Femur (tissue), 1 donor: ENCODE measurements around the gene IGF1R.
A peak's percentile ranks its signal among the peaks of the same experiment; 100 is the strongest.

Experiments
- DNase-seq: peaks from one replicate; pipeline ENCODE4 v3.0.0-alpha.2; 2017

IGF1R gene

GRCh38 chr15:98676586-98677270, 28.4 kb downstream of the IGF1R start:
- DNase-seq: no peak

DNA sequence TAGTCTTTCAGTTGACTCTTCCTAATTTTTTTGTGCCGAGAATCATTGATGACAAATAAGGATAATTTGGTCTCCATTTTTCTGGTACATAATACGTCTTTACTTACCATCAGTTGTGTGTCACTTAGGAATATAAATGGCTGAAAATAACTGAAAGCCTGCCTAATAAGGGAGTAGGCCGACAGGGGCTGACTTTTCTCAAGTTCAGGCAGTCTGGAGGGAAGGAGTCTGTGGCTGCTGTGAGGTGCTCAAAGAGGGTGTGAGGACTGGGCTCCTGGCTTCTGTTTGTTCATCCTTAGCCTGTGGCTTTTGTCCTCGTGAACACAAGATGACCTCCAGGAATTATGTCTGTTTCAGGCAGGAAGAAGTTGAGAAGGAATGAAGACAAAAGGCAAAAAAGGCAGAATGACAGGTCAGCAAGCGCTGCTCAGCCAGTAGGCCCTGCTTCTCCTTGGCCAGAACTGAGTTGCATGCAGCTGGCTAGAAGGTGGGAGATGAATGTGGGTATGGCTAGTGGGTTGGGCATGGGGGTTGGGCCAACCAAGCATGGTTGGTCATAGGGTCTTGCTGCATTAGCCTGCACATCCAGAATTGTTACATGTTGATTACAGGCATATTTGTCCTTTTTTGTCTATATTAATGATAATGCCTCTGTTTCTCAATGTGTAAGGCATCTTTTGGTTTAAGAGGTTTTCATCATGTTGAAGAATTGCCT, 29.2 kb downstream of the IGF1R start:
- DNase-seq: no peak

DNA sequence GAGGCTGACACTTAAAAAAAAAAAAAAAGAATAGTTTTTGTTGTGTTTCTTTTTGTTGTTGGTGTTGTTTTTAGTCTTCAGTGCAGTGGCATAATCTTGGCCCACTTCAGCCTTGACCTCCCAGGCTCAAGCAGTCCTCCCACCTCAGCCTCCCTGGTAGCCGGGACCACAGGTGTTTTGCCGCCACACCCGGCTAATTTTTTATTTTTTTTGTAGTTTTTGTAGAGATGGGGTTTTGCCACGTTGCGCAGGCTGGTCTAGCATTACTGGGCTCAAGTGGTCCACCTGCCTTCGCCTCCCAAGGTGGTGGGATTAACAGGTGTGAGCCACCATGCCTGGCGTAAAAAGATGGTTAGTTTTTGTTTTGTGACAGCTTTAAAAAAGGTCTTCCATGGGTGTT, 30.1 kb downstream of the IGF1R start:
- DNase-seq: no peak

- no peak for DNase-seq
Measured at GRCh38 chr15:98681061-98681460, 32.7 kb downstream of the IGF1R start.

- no peak for DNase-seq
Measured at GRCh38 chr15:98682992-98683701, 34.8 kb downstream of the IGF1R start.

- no peak for DNase-seq
Measured at GRCh38 chr15:98683831-98684230, 35.5 kb downstream of the IGF1R start.

DNA sequence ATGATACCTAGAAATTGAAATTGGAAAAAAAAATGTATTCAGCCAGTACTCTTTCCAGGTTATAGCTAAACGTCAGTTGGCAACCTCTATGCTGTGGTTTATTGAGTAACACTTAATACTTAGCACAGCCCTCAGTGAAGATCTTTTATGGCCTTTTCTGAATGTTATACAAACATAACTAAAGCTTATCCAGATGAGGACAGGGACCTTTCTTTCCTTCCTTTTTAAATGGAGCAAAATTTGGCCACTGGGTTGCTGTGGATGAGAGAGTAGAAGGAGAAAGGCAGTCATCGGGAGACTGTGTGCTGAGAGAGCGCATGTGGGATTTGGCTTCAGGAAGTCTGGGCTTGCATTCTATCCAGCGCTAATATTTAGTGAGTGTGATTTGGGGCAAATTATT, 36.1 kb downstream of the IGF1R start:
- peak; percentile 35 for DNase-seq

GRCh38 chr15:98684995-98685525, 36.7 kb downstream of the IGF1R start:
- DNase-seq: no peak

GRCh38 chr15:98686983-98687382, 38.6 kb downstream of the IGF1R start:
- DNase-seq: no peak

DNA sequence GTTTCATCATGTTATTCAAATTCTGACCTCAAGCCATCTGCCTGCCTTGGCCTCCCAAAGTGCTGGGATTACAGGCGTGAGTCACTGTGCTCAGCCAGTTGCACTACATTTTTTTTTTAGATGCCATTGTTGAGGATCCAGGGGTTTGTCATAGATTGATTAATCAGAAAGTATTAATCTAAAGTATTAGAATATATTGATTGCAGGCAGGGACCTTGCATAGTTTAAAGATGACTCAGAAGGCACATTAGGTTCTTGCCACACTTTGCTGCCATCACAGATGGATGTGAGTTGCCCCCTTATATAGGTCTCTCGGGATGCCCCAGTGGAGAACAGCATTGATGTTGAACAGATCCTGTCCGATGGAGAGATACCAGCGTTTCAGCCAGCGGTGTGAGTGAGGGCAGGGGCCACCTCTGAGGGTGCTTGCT, 41.1 kb downstream of the IGF1R start:
- DNase-seq: no peak

GRCh38 chr15:98690272-98690950, 42.1 kb downstream of the IGF1R start:
- DNase-seq: no peak

- DNase-seq: no peak
Measured at GRCh38 chr15:98692213-98692612, 43.9 kb downstream of the IGF1R start.

DNA sequence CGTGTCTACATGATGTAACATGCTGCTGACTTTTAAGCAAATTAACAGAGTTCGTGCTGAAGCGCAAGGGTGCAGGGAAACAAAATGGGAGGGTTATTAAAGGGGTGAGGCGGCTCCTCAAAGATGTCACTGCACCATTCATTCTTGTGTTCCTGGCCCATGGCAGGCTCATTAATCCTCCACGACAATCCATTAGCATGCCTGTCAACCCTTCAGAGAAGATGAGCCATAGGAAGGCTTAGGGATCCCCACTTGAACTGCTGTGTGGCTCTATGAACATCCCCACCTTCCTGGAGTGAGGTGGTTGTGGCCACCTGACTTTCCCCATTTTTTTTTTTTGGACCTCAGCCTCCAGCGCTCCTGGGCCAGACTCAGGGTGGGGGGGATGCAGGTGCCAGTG, 45.8 kb downstream of the IGF1R start:
- no peak for DNase-seq

DNA sequence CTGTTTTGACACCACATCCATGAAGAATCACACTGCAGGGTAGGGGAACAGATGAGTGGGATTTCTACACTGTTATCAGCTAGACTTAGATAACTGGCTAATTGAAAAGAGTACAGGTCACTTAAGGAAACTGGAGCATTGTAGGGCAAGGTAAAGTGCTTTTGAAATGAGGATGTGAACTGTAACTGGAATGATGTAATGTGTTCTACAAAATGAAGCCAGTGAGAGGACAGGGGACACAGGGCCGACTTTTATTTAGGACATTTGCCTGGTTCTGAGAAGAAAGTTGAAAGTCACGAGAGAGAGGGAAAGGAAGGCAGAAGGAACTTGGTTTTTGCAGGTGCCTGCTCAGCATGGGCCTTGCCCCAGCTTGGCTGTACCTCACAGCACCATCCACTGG, 50.5 kb downstream of the IGF1R start:
- no peak for DNase-seq

GRCh38 chr15:98699591-98700424, 51.5 kb downstream of the IGF1R start:
- DNase-seq: no peak

DNA sequence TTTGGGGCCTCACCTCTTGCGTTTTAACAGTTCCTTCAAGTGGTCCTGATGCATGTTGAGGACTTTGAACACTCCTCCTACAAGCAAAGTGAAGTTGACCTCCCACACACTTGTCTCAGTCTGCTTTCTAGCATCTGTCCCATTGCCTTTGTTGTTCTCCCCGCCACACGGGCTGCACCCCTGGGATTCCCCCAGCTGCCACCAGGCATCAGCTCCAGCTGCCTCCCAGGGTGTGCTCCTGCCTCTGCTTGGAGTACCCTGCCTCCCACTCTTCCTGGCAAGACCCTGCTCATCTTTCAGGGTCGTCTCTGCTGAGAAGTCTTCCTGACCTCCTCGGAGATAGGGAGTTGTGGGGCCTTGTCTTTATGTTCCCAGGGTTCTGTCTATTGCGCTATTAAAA, 52.2 kb downstream of the IGF1R start:
- no peak for DNase-seq

DNA sequence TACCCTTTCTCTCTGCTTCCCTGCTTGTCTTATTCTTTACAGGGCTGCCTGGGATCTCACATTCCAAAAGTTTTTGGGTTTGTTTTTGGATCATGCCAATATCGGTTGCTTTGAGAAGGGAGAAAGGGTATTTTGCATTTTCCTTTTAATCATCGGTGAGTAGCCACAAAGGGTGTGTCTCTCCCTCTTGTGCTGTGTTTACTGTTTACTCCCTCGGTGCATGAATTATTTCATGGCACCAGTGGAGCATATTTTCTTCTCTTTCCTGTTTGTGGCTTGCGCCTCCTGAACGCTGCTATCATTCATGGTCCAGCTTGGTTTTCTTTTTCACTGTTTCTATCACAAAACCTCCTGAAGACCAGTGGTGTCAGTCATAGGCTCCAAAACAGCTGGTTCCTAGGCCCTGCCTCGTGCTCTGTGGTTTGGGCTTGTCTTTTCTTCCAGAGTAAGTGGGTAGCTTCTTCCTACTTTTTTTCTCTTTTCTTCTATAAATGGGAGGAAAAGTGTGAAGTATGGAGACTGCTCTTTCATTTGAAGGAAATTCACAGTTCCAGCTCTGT, 54.9 kb downstream of the IGF1R start:
- DNase-seq: no peak

DNA sequence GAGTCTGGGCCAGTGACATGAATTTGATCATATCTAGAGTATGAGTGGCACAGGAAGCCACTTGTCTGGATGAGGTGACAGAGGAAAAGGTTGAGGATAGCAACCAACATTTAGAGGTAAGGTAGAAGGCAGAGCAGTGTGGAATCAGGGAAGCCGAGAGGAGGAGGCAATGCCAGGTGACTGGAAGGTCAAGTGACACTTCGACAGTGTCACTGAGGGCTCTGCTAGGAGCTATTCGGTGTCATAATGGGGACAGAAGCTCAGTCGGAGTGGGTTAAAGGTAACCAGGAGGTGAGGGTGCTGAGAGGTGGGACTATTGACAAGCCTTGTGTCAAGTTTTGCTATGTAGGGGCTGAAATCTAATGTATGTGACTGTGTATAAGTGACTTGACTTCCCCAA, 56.7 kb downstream of the IGF1R start:
- DNase-seq: no peak

DNA sequence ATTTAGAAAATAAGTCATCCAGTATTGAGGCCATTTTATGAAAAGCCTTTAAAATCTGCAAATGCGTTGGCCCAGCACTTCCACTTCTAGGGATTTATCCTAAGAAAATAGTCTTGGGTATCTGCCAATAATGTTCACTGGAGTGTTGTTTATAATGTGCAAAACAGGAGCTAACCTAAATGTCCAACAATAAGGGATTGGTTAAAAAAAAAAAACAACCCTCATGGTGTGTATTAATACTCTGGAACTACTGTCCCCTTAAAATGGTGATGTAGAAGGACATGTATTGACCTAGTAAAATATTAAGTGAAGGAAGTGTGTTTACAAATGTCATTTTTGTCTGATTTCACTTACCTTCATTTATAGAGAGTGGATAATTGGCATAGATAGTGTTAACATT, 58.0 kb downstream of the IGF1R start:
- no peak for DNase-seq

- no peak for DNase-seq
Measured at GRCh38 chr15:98706986-98707385, 58.6 kb downstream of the IGF1R start.

DNA sequence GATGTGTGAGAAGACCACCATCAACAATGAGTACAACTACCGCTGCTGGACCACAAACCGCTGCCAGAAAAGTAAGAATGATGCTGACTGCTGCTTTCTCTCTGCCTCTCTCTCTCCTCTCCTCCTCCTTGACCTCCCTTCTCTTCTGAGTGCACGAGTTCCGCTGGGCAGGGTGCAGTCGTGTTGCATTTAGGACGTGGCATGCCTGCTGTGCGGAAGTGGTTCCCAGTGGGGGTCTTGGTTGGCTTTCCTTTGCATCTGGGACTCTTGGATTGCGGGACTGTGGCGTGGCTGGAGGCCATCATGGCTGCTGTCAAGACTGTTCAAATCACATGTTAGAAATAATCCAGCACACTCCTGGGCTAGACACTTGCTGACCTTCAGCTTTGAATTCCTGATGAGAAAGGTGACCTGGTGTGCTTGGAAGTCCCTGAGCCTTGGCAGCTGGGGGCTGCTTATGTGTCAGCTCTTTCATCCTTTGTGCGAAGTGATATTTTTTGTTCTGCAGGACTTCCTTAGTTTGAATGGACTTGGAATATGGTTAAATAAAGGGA, 59.8 kb downstream of the IGF1R start:
- no peak for DNase-seq

DNA sequence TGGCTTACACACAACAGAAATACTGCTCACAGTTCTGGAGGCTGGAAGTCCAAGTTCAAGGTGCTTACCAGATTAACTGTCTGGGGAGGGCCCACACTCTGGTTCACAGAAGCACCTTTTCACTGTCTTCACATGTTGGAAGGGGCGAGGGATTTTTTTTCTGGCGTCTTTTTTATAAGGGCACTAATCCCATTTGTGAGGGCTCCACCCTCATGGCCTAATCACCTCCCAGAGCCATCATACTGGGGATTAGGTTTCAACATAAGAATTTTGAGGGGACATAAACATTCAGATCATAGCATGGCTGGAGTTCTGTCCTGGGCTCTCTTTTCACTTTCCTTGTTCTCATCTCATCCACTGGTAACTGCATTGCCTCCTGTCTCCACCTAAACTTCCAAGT, 63.5 kb downstream of the IGF1R start:
- no peak for DNase-seq
